ENCODE data around the gene TGM5. TPM values are rescaled to one million over a fixed set of nuclear protein-coding genes. Genes with fewer than 3 reads are reported as not detected.

Gene TGM5
- total and polyA plus RNA-seq, 2 donors (not counting 3 experiments of a cell fraction or from before 2014, with no cell fraction given): not detected

DNA sequence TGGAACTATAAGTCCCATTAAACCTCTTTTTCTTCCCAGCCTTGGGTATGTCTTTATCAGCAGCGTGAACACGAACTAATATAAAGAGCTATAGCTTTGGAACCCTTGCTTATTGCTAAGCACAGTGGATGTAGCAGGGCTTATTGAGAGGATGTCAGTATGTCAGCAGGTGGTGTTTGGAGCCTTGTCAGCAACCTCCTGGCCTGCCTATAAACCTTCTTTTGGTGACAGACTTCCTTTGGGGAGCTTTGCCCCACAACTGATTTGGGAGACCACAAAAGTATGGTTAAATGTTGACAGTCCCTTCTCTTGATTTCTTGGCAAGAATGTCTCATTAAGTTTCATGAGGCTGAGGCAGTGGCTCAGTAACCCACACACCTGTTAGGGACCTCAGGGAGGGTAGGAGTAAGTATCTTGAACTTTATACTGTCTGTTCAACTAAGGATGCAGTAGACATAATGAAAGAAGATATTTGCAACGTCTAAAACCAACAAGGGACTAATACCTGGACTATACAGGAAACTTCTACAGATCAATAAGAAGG is 66.7 kb downstream of the TGM5 start:
- H4K20me1 ChIP-seq (replicated peaks; ENCODE audit: control insufficient read depth, extremely low read depth, insufficient read depth, low read length): no peaks in the 10 kb centered on the region
- H3K36me3 ChIP-seq (ENCODE audit: control insufficient read depth in 2 of 2, extremely low read depth in 1 of 2, insufficient read depth in 2 of 2, low read length in 2 of 2): peaks cover 0 to 2% of the 10 kb centered on the region in 2 experiments
- no peak for FAIRE-seq
- no peak for DNase-seq (ENCODE audit: low read depth, low spot score)
- no peaks in the 10 kb centered on the region for H3K27me3 ChIP-seq (ENCODE audit: control insufficient read depth in 2 of 2, insufficient read depth in 2 of 2, low read length in 2 of 2)
- no peak overlapping the region for H3K27ac ChIP-seq (ENCODE audit: insufficient read depth, low read depth, low read length)
- dilution Hi-C loops (cut with MboI; ENCODE audit: extremely low pct_ligation_motif_present, low sequenced_read_pairs) (no loop called here), intact Hi-C loops (cut with micrococcal nuclease) (loop anchor here (5.0 to 10.0 kb wide), 2 partner anchors 87 to 495 kb away; no protein-coding TSS in a partner anchor)
- H3K4me2 ChIP-seq (ENCODE audit: insufficient read depth, low read length): no peak overlapping the region
- no TSS peak for BruUV-seq (replicated peaks)
- H3K9me1 ChIP-seq (replicated peaks; ENCODE audit: control insufficient read depth, extremely low read depth, insufficient read depth, low read length): no peaks in the 10 kb centered on the region
- no peak overlapping the region for H3K4me3 ChIP-seq (replicated peaks in 1 of 3; ENCODE audit: insufficient read depth in 1 of 3, low read depth in 1 of 3, low read length in 3 of 3)
- POLR2A ChIA-PET: no interaction called here
- no peaks in the 10 kb centered on the region for H3K4me1 ChIP-seq (ENCODE audit: control insufficient read depth, extremely low read depth, insufficient read depth, low read length)
- H3K79me2 ChIP-seq (ENCODE audit: control insufficient read depth, insufficient read depth, low read length): no peaks in the 10 kb centered on the region
- CTCF ChIA-PET: interaction anchor here (2.3 kb wide), 1 partner anchor 10 kb away, joined by 7 read pairs; no protein-coding TSS in a partner anchor
- no peaks in the 10 kb centered on the region for H3K9me3 ChIP-seq (replicated peaks; ENCODE audit: control insufficient read depth, insufficient read depth, low read length)
- no peak overlapping the region for H3K9ac ChIP-seq (replicated peaks; ENCODE audit: extremely low read depth, insufficient read depth, low read length)
- TF ChIP-seq, protein P1, sequence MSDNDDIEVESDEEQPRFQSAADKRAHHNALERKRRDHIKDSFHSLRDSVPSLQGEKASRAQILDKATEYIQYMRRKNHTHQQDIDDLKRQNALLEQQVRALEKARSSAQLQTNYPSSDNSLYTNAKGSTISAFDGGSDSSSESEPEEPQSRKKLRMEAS (IDR thresholded peaks at IDR 0.05; ENCODE audit: insufficient read depth, insufficient read length): no peak
- TF ChIP-seq GATA2 (IDR thresholded peaks at IDR 0.05; ENCODE audit: insufficient read depth, insufficient read length, low read depth, low read length): no peak
- TF ChIP-seq POLR2A (IDR thresholded peaks at IDR 0.05; ENCODE audit: low read depth, low read length): no peak
- TF ChIP-seq EZH2 (IDR thresholded peaks at IDR 0.05; ENCODE audit: borderline replicate concordance, low read depth, low read length, severe bottlenecking): no peak
- TF ChIP-seq POLR2AphosphoS5 (IDR thresholded peaks at IDR 0.05; ENCODE audit: insufficient read depth, low read depth, low read length): no peak
- TF ChIP-seq MYC (IDR thresholded peaks at IDR 0.05; ENCODE audit: low read depth, low read length): no peak
- no peak for TF ChIP-seq FOS (IDR thresholded peaks at IDR 0.05; ENCODE audit: borderline replicate concordance, insufficient read depth, low read length)
- no peak for TF ChIP-seq JUN (IDR thresholded peaks at IDR 0.05; ENCODE audit: borderline replicate concordance, insufficient read depth, insufficient read length, low read depth)
- H2AFZ ChIP-seq (ENCODE audit: low read depth, low read length): no peak overlapping the region
